ENCODE measurements around the gene RTN1.

RTN1 gene

GRCh38 chr14:59631237-59631636 lies 239.3 kb downstream of the RTN1 start:
- Mint-ChIP-seq H3K4me3 (no peak overlapping the region), H3K36me3 (no peaks in the 10 kb centered on the region), H3K4me1 (peaks cover 7 to 9% of the 10 kb centered on the region in 2 donors), H3K27ac (no peak overlapping the region), H3K27me3 (peaks cover 35 to 73% of the 10 kb centered on the region in 2 donors), H3K9me3 (peaks cover 4 to 5% of the 10 kb centered on the region in 2 donors)
- ATAC-seq (replicated peaks) (no peak), DNase-seq (no peak)

GRCh38 chr14:59630288-59630963 lies 240.2 kb downstream of the RTN1 start:
- ATAC-seq (replicated peaks) (peak; percentile 34 to 41), DNase-seq (no peak)
- H3K4me3 Mint-ChIP-seq: peak overlapping the region; percentile 56 to 79
- no peak overlapping the region for H3K27ac Mint-ChIP-seq
- peaks cover 35 to 71% of the 10 kb centered on the region in 2 donors for H3K27me3 Mint-ChIP-seq
- H3K4me1 Mint-ChIP-seq: peaks cover 7 to 9% of the 10 kb centered on the region in 2 donors
- peaks cover 4 to 5% of the 10 kb centered on the region in 2 donors for H3K9me3 Mint-ChIP-seq
- H3K36me3 Mint-ChIP-seq: no peaks in the 10 kb centered on the region

GRCh38 chr14:59629444-59630287 lies 240.9 kb downstream of the RTN1 start:
- no peak for ATAC-seq (replicated peaks)
- peaks cover 4 to 9% of the 10 kb centered on the region in 2 donors for H3K4me1 Mint-ChIP-seq
- no peak overlapping the region for H3K27ac Mint-ChIP-seq
- peaks cover 1 to 2% of the 10 kb centered on the region in 2 donors for H3K9me3 Mint-ChIP-seq
- H3K4me3 Mint-ChIP-seq: no peak overlapping the region
- H3K27me3 Mint-ChIP-seq: peaks cover 35 to 64% of the 10 kb centered on the region in 2 donors
- no peaks in the 10 kb centered on the region for H3K36me3 Mint-ChIP-seq
- DNase-seq: no peak

- Mint-ChIP-seq H3K4me3 (no peak overlapping the region), H3K36me3 (no peaks in the 10 kb centered on the region), H3K27me3 (peaks cover 31 to 43% of the 10 kb centered on the region in 2 donors), H3K9me3 (no peaks in the 10 kb centered on the region), H3K27ac (no peak overlapping the region), H3K4me1 (peaks cover 2 to 9% of the 10 kb centered on the region in 2 donors)
- no peak for ATAC-seq (replicated peaks)
- no peak for DNase-seq
Measured at GRCh38 chr14:59627011-59627520, 243.5 kb downstream of the RTN1 start.

GRCh38 chr14:59622631-59623030 lies 247.9 kb downstream of the RTN1 start:
- Mint-ChIP-seq H3K27ac (no peak overlapping the region), H3K27me3 (peaks cover 5 to 8% of the 10 kb centered on the region in 2 donors), H3K4me1 (no peaks in the 10 kb centered on the region), H3K36me3 (no peaks in the 10 kb centered on the region), H3K9me3 (no peaks in the 10 kb centered on the region), H3K4me3 (no peak overlapping the region)
- no peak for DNase-seq
- ATAC-seq (replicated peaks): no peak

GRCh38 chr14:59619061-59619460 lies 251.5 kb downstream of the RTN1 start:
- H3K36me3 Mint-ChIP-seq: no peaks in the 10 kb centered on the region
- H3K27me3 Mint-ChIP-seq: peaks cover 0 to 8% of the 10 kb centered on the region in 2 donors
- H3K4me3 Mint-ChIP-seq: no peak overlapping the region
- no peak for DNase-seq
- ATAC-seq (replicated peaks): no peak
- H3K4me1 Mint-ChIP-seq: no peaks in the 10 kb centered on the region
- H3K9me3 Mint-ChIP-seq: no peaks in the 10 kb centered on the region
- H3K27ac Mint-ChIP-seq: no peak overlapping the region

- ATAC-seq (replicated peaks): no peak
- H3K27ac Mint-ChIP-seq: no peak overlapping the region
- H3K4me1 Mint-ChIP-seq: no peaks in the 10 kb centered on the region
- DNase-seq: no peak
- H3K9me3 Mint-ChIP-seq: no peaks in the 10 kb centered on the region
- no peaks in the 10 kb centered on the region for H3K36me3 Mint-ChIP-seq
- no peak overlapping the region for H3K4me3 Mint-ChIP-seq
- peaks cover 10% of the 10 kb centered on the region in 2 donors for H3K27me3 Mint-ChIP-seq
Measured at GRCh38 chr14:59601056-59601455, 269.5 kb downstream of the RTN1 start.

GRCh38 chr14:59600211-59600945 lies 270.2 kb downstream of the RTN1 start:
- H3K9me3 Mint-ChIP-seq: no peaks in the 10 kb centered on the region
- ATAC-seq (replicated peaks) (no peak), DNase-seq (no peak)
- peaks cover 10% of the 10 kb centered on the region in 2 donors for H3K27me3 Mint-ChIP-seq
- no peaks in the 10 kb centered on the region for H3K4me1 Mint-ChIP-seq
- no peak overlapping the region for H3K4me3 Mint-ChIP-seq
- H3K27ac Mint-ChIP-seq: no peak overlapping the region
- no peaks in the 10 kb centered on the region for H3K36me3 Mint-ChIP-seq

- no peak for ATAC-seq (replicated peaks)
- H3K27ac Mint-ChIP-seq: no peak overlapping the region
Measured at GRCh38 chr14:59595071-59595470, 275.5 kb downstream of the RTN1 start.

GRCh38 chr14:59591641-59592370 lies 278.8 kb downstream of the RTN1 start:
- Mint-ChIP-seq H3K27me3 (peaks cover 5 to 9% of the 10 kb centered on the region in 2 donors), H3K9me3 (peaks cover 3 to 8% of the 10 kb centered on the region in 2 donors), H3K27ac (no peak overlapping the region), H3K4me3 (no peak overlapping the region), H3K4me1 (no peaks in the 10 kb centered on the region), H3K36me3 (no peaks in the 10 kb centered on the region)
- no peak for ATAC-seq (replicated peaks)
- DNase-seq: no peak

More at GRCh38 chr14:59595071-59595470, 275.5 kb downstream of the RTN1 start:
- Mint-ChIP-seq H3K27me3 (peaks cover 15 to 19% of the 10 kb centered on the region in 2 donors), H3K36me3 (no peaks in the 10 kb centered on the region), H3K9me3 (peaks cover 3 to 8% of the 10 kb centered on the region in 2 donors), H3K4me1 (no peaks in the 10 kb centered on the region), H3K4me3 (no peak overlapping the region)
- DNase-seq: no peak

- ATAC-seq (replicated peaks) (no peak), DNase-seq (no peak)
- no peak overlapping the region for H3K27ac Mint-ChIP-seq
- H3K4me1 Mint-ChIP-seq: peaks cover 5 to 13% of the 10 kb centered on the region in 2 donors
- peaks cover 3 to 8% of the 10 kb centered on the region in 2 donors for H3K9me3 Mint-ChIP-seq
- no peaks in the 10 kb centered on the region for H3K36me3 Mint-ChIP-seq
- no peaks in the 10 kb centered on the region for H3K27me3 Mint-ChIP-seq
- H3K4me3 Mint-ChIP-seq: no peak overlapping the region
Measured at GRCh38 chr14:59588101-59588500, 282.5 kb downstream of the RTN1 start.

GRCh38 chr14:59585891-59586554 lies 284.6 kb downstream of the RTN1 start:
- Mint-ChIP-seq H3K4me1 (peaks cover 5 to 18% of the 10 kb centered on the region in 2 donors), H3K27ac (peak overlapping the region; percentile 15), H3K9me3 (peaks cover 0 to 2% of the 10 kb centered on the region in 2 donors), H3K4me3 (peak overlapping the region; percentile 71 to 79), H3K36me3 (no peaks in the 10 kb centered on the region), H3K27me3 (no peaks in the 10 kb centered on the region)
- ATAC-seq (replicated peaks) (no peak), DNase-seq (no peak)

- Mint-ChIP-seq H3K36me3 (no peaks in the 10 kb centered on the region), H3K4me1 (peaks cover 5 to 18% of the 10 kb centered on the region in 2 donors), H3K9me3 (peaks cover 0 to 2% of the 10 kb centered on the region in 2 donors), H3K27ac (no peak overlapping the region), H3K4me3 (no peak overlapping the region), H3K27me3 (no peaks in the 10 kb centered on the region)
- DNase-seq (no peak), ATAC-seq (replicated peaks) (no peak)
Measured at GRCh38 chr14:59583755-59584154, 286.8 kb downstream of the RTN1 start.
